Measurements from ENCODE around the gene ATP10B.

GRCh38 chr5:160618286-160618685, 233.7 kb downstream of the ATP10B start:
- TF ChIP-seq EZH2 (IDR thresholded peaks at IDR 0.05; ENCODE audit: borderline replicate concordance, low read length) (no peak), CTCF (IDR thresholded peaks at IDR 0.05; ENCODE audit: low read length) (no peak)
